ENCODE measurements around the gene RAD54L.

- no peak for TF ChIP-seq CTCF (conservative IDR thresholded peaks at IDR 0.05; ENCODE audit: low read depth, low read length)
- TF ChIP-seq RAD21 (IDR thresholded peaks at IDR 0.05; ENCODE audit: low read length), result no peak
- TF ChIP-seq FOS (IDR thresholded peaks at IDR 0.05; ENCODE audit: low read depth, low read length), result no peak
Measured at GRCh38 chr1:46317323-46317722, 69.8 kb downstream of the RAD54L start.
